Measurements from ENCODE around the gene CCDC177. TPM values are rescaled to one million over a fixed set of nuclear protein-coding genes. Genes with fewer than 3 reads are reported as not detected.

Gene CCDC177
- total RNA-seq, 5 donors from 2014 or later (not counting 1 experiment from before 2014, with no cell fraction given): not detected

DNA sequence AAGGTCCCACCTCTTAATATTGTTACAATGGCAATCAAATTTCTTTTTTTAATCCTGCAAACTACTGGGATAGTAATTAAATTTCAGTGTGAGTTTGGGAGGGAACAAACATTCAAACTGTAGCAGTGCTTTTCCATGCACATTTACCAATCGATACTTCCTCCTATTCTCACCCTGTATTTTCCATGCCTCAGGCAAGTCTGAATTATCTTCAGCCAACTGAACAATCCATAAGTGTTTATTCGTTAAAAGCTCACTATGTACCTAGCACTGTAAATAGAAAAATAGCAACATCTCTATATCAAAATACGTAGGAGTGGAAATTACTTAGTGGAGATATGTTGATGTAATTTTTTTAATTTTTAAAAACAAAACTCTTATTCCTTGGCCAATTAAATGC is 43.5 kb downstream of the CCDC177 start:
- H3K36me3 ChIP-seq (ENCODE audit: control insufficient read depth in 2 of 2, extremely low read depth in 1 of 2, insufficient read depth in 1 of 2, low read length in 1 of 2): no peaks in the 10 kb centered on the region
- Mint-ChIP-seq H3K27ac (no peak overlapping the region), H3K9me3 (no peaks in the 10 kb centered on the region), H3K36me3 (no peaks in the 10 kb centered on the region), H3K4me3 (no peak overlapping the region), H3K27me3 (peaks cover 18 to 26% of the 10 kb centered on the region in 2 donors), H3K4me1 (no peaks in the 10 kb centered on the region)
- ChIA-PET CTCF (no interaction called here), POLR2A (no interaction called here)
- H3K4me3 ChIP-seq (ENCODE audit: control insufficient read depth in 1 of 2, extremely low read depth in 1 of 2, low read length in 1 of 2): no peak overlapping the region
- peaks cover 0 to 30% of the 10 kb centered on the region in 2 experiments for H3K27me3 ChIP-seq (replicated peaks in 1 of 2; ENCODE audit: control insufficient read depth in 2 of 2, extremely low read depth in 1 of 2, insufficient read depth in 2 of 2, low read length in 1 of 2)
- no peak overlapping the region for H3K27ac ChIP-seq (ENCODE audit: low read length)
- no CpG with 5 or more reads among the region's 3 CpGs for WGBS (ENCODE audit: insufficient coverage)
- no peaks in the 10 kb centered on the region for H3K9me3 ChIP-seq
- DNase-seq (no peak), ATAC-seq (replicated peaks in 1 of 4) (no peak)
- H3K4me1 ChIP-seq (ENCODE audit: control insufficient read depth in 1 of 2, extremely low read depth in 1 of 2, insufficient read depth in 2 of 2, low read length in 2 of 2): no peaks in the 10 kb centered on the region

DNA sequence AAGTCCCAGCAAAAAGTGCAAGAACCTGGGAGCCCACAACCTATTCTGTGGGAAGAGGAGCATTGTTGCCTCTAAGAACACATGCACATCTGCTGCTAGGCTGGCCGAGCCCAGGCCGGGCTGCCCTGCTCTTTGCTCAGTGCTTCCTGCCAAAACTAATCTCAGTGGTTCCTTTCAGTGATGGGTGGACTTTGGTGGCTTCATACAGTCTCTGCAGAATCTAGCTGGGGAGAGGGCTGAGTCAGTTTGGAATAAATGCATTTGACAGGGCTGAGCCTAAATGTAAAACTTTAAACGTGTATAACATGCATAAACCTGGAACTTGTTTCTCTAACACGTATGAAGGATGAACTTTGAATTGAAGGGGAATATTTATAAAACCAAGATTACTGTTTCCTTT is 44.6 kb downstream of the CCDC177 start:
- ATAC-seq (replicated peaks in 1 of 4) (no peak), DNase-seq (no peak)
- H3K27ac Mint-ChIP-seq: no peak overlapping the region
- H3K4me3 ChIP-seq (ENCODE audit: control insufficient read depth in 1 of 2, extremely low read depth in 1 of 2, low read length in 1 of 2): no peak overlapping the region
- H3K27me3 Mint-ChIP-seq: peaks cover 9 to 20% of the 10 kb centered on the region in 2 donors
- WGBS (ENCODE audit: insufficient coverage): 100% methylated on average over 2 of the region's 4 CpGs
- no peaks in the 10 kb centered on the region for H3K9me3 Mint-ChIP-seq
- no peak overlapping the region for H3K27ac ChIP-seq (ENCODE audit: low read length)
- no peaks in the 10 kb centered on the region for H3K4me1 ChIP-seq (ENCODE audit: control insufficient read depth in 1 of 2, extremely low read depth in 1 of 2, insufficient read depth in 2 of 2, low read length in 2 of 2)
- no peaks in the 10 kb centered on the region for H3K9me3 ChIP-seq
- H3K36me3 ChIP-seq (ENCODE audit: control insufficient read depth in 2 of 2, extremely low read depth in 1 of 2, insufficient read depth in 1 of 2, low read length in 1 of 2): no peaks in the 10 kb centered on the region
- H3K27me3 ChIP-seq (replicated peaks in 1 of 2; ENCODE audit: control insufficient read depth in 2 of 2, extremely low read depth in 1 of 2, insufficient read depth in 2 of 2, low read length in 1 of 2): peaks cover 0 to 26% of the 10 kb centered on the region in 2 experiments
- H3K4me1 Mint-ChIP-seq: no peaks in the 10 kb centered on the region
- ChIA-PET CTCF (no interaction called here), POLR2A (no interaction called here)
- H3K36me3 Mint-ChIP-seq: no peaks in the 10 kb centered on the region
- no peak overlapping the region for H3K4me3 Mint-ChIP-seq

DNA sequence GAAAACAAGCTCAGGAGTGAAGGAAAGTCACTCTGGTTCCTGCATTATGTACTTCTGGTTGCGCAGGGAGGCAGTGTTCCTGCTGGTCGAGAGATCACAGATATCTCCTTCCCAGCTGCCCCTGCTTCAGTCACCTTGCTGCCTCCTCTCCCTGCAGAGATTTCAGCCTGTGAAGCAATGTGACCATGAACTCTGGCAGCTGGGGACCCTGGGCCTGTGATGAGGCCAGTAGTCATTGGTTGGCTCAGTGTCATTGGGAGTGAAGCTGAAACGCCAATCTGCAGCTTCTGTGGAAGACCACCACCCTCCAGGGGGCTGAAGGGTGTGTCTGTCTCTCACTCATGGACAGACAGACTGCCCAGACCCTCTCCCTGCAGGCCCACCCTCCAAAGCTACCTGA is 45.1 kb downstream of the CCDC177 start:
- H3K36me3 ChIP-seq (ENCODE audit: control insufficient read depth in 2 of 2, extremely low read depth in 1 of 2, insufficient read depth in 1 of 2, low read length in 1 of 2): no peaks in the 10 kb centered on the region
- H3K4me1 ChIP-seq (ENCODE audit: control insufficient read depth in 1 of 2, extremely low read depth in 1 of 2, insufficient read depth in 2 of 2, low read length in 2 of 2): no peaks in the 10 kb centered on the region
- no peaks in the 10 kb centered on the region for H3K9me3 ChIP-seq
- DNase-seq: no peak
- Mint-ChIP-seq H3K9me3 (no peaks in the 10 kb centered on the region), H3K4me1 (no peaks in the 10 kb centered on the region), H3K36me3 (no peaks in the 10 kb centered on the region), H3K27ac (no peak overlapping the region), H3K4me3 (no peak overlapping the region), H3K27me3 (peaks cover 6 to 15% of the 10 kb centered on the region in 2 donors)
- peaks cover 0 to 25% of the 10 kb centered on the region in 2 experiments for H3K27me3 ChIP-seq (replicated peaks in 1 of 2; ENCODE audit: control insufficient read depth in 2 of 2, extremely low read depth in 1 of 2, insufficient read depth in 2 of 2, low read length in 1 of 2)
- ChIA-PET CTCF (no interaction called here), POLR2A (no interaction called here)
- no peak overlapping the region for H3K27ac ChIP-seq (ENCODE audit: low read length)
- ATAC-seq (replicated peaks in 1 of 4): no peak
- no peak overlapping the region for H3K4me3 ChIP-seq (ENCODE audit: control insufficient read depth in 1 of 2, extremely low read depth in 1 of 2, low read length in 1 of 2)
- WGBS (ENCODE audit: insufficient coverage): 70% methylated on average over 2 of the region's 3 CpGs

DNA sequence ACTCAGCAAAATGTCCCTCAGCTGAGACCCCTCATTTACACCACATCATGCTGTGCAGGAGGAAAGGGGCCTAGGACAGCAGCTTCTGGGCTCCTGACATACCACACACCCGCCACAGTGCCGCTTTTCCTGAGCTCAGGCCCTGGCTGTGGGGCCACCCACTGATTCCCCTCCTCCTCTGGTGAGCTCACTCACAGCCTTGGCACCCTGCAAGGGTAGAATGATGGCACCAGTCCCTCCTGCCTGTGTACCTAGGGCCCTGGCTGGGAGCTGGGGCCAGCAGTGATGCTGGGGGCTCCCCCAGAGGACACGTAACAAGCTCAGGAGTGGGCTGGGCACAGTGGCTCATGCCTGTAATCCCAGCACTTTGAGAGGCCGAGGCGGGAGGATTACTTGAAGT is 45.7 kb downstream of the CCDC177 start:
- no peak for DNase-seq
- Histone ChIP-seq H3K4me1 (ENCODE audit: control insufficient read depth in 1 of 2, extremely low read depth in 1 of 2, insufficient read depth in 2 of 2, low read length in 2 of 2) (no peaks in the 10 kb centered on the region), H3K27ac (ENCODE audit: low read length) (no peak overlapping the region), H3K36me3 (ENCODE audit: control insufficient read depth in 2 of 2, extremely low read depth in 1 of 2, insufficient read depth in 1 of 2, low read length in 1 of 2) (no peaks in the 10 kb centered on the region), H3K4me3 (ENCODE audit: control insufficient read depth in 1 of 2, extremely low read depth in 1 of 2, low read length in 1 of 2) (no peak overlapping the region), H3K27me3 (replicated peaks in 1 of 2; ENCODE audit: control insufficient read depth in 2 of 2, extremely low read depth in 1 of 2, insufficient read depth in 2 of 2, low read length in 1 of 2) (peaks cover 0 to 23% of the 10 kb centered on the region in 2 experiments), H3K9me3 (no peaks in the 10 kb centered on the region)
- ChIA-PET POLR2A (no interaction called here), CTCF (no interaction called here)
- Mint-ChIP-seq H3K4me1 (no peaks in the 10 kb centered on the region), H3K36me3 (no peaks in the 10 kb centered on the region), H3K27me3 (peaks cover 6 to 15% of the 10 kb centered on the region in 2 donors), H3K9me3 (no peaks in the 10 kb centered on the region), H3K4me3 (no peak overlapping the region), H3K27ac (no peak overlapping the region)
- 90% methylated on average over 3 of the region's 5 CpGs for WGBS (ENCODE audit: insufficient coverage)
- ATAC-seq (replicated peaks in 1 of 4): no peak

DNA sequence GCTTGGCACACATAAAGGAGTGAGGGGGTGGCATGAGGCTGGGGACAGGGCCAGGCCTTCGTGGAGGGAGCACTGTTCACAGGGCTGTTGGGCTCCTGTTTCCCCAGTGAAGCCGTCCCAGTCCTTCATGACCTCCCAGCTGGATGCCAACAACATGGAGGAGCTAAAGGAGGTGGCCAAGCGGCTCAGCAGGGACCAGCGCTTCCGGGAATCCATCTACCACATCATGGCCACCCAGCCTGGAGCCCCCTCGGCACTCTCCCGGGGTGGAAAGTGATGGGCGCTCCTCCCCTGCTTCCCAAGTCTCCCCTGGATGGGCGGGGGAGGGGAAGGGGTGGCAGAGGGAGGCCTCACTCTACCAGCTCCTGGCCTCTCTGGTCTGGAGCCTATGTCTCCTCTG is 46.5 kb downstream of the CCDC177 start:
- no peaks in the 10 kb centered on the region for H3K36me3 ChIP-seq (ENCODE audit: control insufficient read depth in 2 of 2, extremely low read depth in 1 of 2, insufficient read depth in 1 of 2, low read length in 1 of 2)
- Mint-ChIP-seq H3K36me3 (no peaks in the 10 kb centered on the region), H3K4me3 (no peak overlapping the region), H3K4me1 (no peaks in the 10 kb centered on the region), H3K9me3 (no peaks in the 10 kb centered on the region), H3K27me3 (peaks cover 3 to 12% of the 10 kb centered on the region in 2 donors), H3K27ac (no peak overlapping the region)
- 17% methylated on average over 1 of the region's 9 CpGs for WGBS (ENCODE audit: insufficient coverage)
- DNase-seq (no peak), ATAC-seq (replicated peaks in 1 of 4) (no peak)
- H3K27ac ChIP-seq (ENCODE audit: low read length): no peak overlapping the region
- ChIA-PET POLR2A (no interaction called here), CTCF (no interaction called here)
- H3K4me1 ChIP-seq (ENCODE audit: control insufficient read depth in 1 of 2, extremely low read depth in 1 of 2, insufficient read depth in 2 of 2, low read length in 2 of 2): no peaks in the 10 kb centered on the region
- no peaks in the 10 kb centered on the region for H3K9me3 ChIP-seq
- peaks cover 0 to 21% of the 10 kb centered on the region in 2 experiments for H3K27me3 ChIP-seq (replicated peaks in 1 of 2; ENCODE audit: control insufficient read depth in 2 of 2, extremely low read depth in 1 of 2, insufficient read depth in 2 of 2, low read length in 1 of 2)
- no peak overlapping the region for H3K4me3 ChIP-seq (ENCODE audit: control insufficient read depth in 1 of 2, extremely low read depth in 1 of 2, low read length in 1 of 2)

DNA sequence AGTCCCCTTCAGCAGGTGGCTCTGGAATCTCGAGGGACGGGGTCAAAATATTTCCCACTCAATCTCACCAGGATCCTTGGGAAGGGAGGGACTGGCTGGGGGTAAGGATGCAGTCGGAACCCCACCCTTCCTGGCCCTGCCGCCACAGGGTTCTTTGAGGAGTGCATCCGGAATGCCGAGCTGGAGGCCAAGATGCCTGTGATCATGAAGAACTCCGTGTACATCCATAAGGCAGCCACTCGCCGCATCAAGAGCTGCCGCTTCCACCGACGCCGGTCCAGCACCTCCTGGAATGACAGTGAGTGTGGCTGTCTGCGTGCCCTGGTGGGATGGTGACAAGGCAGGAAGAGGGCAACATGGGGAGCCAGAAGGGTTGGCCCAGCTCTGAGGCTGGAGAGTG is 47.0 kb downstream of the CCDC177 start:
- no peak for DNase-seq
- Histone ChIP-seq H3K4me3 (ENCODE audit: control insufficient read depth in 1 of 2, extremely low read depth in 1 of 2, low read length in 1 of 2) (no peak overlapping the region), H3K4me1 (ENCODE audit: control insufficient read depth in 1 of 2, extremely low read depth in 1 of 2, insufficient read depth in 2 of 2, low read length in 2 of 2) (no peaks in the 10 kb centered on the region), H3K36me3 (ENCODE audit: control insufficient read depth in 2 of 2, extremely low read depth in 1 of 2, insufficient read depth in 1 of 2, low read length in 1 of 2) (no peaks in the 10 kb centered on the region), H3K27ac (ENCODE audit: low read length) (no peak overlapping the region), H3K9me3 (no peaks in the 10 kb centered on the region), H3K27me3 (replicated peaks in 1 of 2; ENCODE audit: control insufficient read depth in 2 of 2, extremely low read depth in 1 of 2, insufficient read depth in 2 of 2, low read length in 1 of 2) (peaks cover 0 to 18% of the 10 kb centered on the region in 2 experiments)
- Mint-ChIP-seq H3K27ac (no peak overlapping the region), H3K4me1 (no peaks in the 10 kb centered on the region), H3K27me3 (peaks cover 3 to 11% of the 10 kb centered on the region in 2 donors), H3K9me3 (no peaks in the 10 kb centered on the region), H3K4me3 (no peak overlapping the region), H3K36me3 (no peaks in the 10 kb centered on the region)
- WGBS (ENCODE audit: insufficient coverage): 90% methylated on average over 11 of the region's 14 CpGs
- ChIA-PET CTCF (no interaction called here), POLR2A (no interaction called here)
- no peak for ATAC-seq (replicated peaks in 1 of 4)

DNA sequence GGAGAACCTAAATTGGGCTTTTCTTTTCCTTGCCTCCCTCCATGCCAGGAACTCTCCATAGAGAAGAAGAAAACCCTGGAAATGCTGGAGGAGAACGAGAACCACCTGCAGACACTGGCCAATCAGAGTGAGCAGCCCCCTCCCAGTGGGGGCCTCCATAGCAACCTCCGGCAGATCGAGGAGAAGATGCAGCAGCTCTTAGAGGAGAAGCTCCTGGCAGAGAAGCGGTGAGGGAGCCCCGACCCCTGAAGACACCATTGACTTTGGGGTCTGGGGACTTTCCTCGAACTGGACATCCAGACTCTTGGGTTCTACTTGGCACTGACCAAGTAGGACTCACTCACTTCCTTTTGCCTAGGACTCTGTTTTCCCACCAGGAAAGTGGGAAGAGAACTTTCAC is 48.8 kb downstream of the CCDC177 start:
- H3K36me3 Mint-ChIP-seq: no peaks in the 10 kb centered on the region
- CTCF ChIA-PET: no interaction called here
- no peak for ATAC-seq (replicated peaks in 1 of 4)

More for the DNA sequence above, 48.8 kb downstream of the CCDC177 start:
- no peaks in the 10 kb centered on the region for H3K36me3 ChIP-seq (ENCODE audit: control insufficient read depth in 2 of 2, extremely low read depth in 1 of 2, insufficient read depth in 1 of 2, low read length in 1 of 2)
- WGBS (ENCODE audit: insufficient coverage): 68% methylated on average over 5 of the region's 6 CpGs
- no peak overlapping the region for H3K27ac ChIP-seq (ENCODE audit: low read length)
- H3K27ac Mint-ChIP-seq: no peak overlapping the region
- no peaks in the 10 kb centered on the region for H3K9me3 ChIP-seq
- no peak overlapping the region for H3K4me3 Mint-ChIP-seq
- H3K9me3 Mint-ChIP-seq: no peaks in the 10 kb centered on the region
- no peaks in the 10 kb centered on the region for H3K4me1 ChIP-seq (ENCODE audit: control insufficient read depth in 1 of 2, extremely low read depth in 1 of 2, insufficient read depth in 2 of 2, low read length in 2 of 2)
- no peak for DNase-seq
- H3K4me3 ChIP-seq (ENCODE audit: control insufficient read depth in 1 of 2, extremely low read depth in 1 of 2, low read length in 1 of 2): no peak overlapping the region
- peaks cover 6% of the 10 kb centered on the region in 2 donors for H3K27me3 Mint-ChIP-seq
- H3K4me1 Mint-ChIP-seq: no peaks in the 10 kb centered on the region
- POLR2A ChIA-PET: no interaction called here
- H3K27me3 ChIP-seq (replicated peaks in 1 of 2; ENCODE audit: control insufficient read depth in 2 of 2, extremely low read depth in 1 of 2, insufficient read depth in 2 of 2, low read length in 1 of 2): peaks cover 0 to 26% of the 10 kb centered on the region in 2 experiments
